HEK293 (cell line): Measurements from ENCODE around the gene ITGA3.

Source experiments
- CTCF ChIA-PET: fragments of 350-600 bp; formaldehyde crosslinking; extraction: SDS; loops from one replicate; lab custom pipeline; 2021; ENCODE audit warnings: antibody characterized with exemption; lab: Yijun Ruan, JAX
- POLR2A ChIA-PET: fragments of 300-600 bp; formaldehyde crosslinking; extraction: SDS; loops from one replicate; lab custom pipeline; 2020; ENCODE audit warnings: antibody characterized with exemption, inconsistent platforms; lab: Yijun Ruan, JAX
- H3K27ac ChIP-seq: fragments of 200-500 bp; sonication (Bioruptor generic); 2 replicates; pipeline ENCODE4 v1.5.1; 2014; ENCODE audit warnings: low read depth, low read length, control low read depth, inconsistent platforms; ENCODE audit errors: extremely low read depth
- H3K36me3 ChIP-seq, 2 experiments: fragments of 200-500 bp in 1 of 2; sonication (Bioruptor generic) in 1 of 2; 1 replicate in 1 of 2; 2 replicates in 1 of 2; pipeline ENCODE4 v1.5.1; 2014 to 2017; ENCODE audit warnings: inconsistent platforms in 2 of 2, low read length in 2 of 2; ENCODE audit not compliant: control insufficient read depth in 2 of 2, insufficient read depth in 1 of 2
- H3K4me1 ChIP-seq: fragments of 200-500 bp; sonication (Bioruptor generic); 2 replicates; pipeline ENCODE4 v1.5.1; 2014; ENCODE audit warnings: mild to moderate bottlenecking, low read length, inconsistent platforms; ENCODE audit not compliant: control insufficient read depth, insufficient read depth
- H3K4me3 ChIP-seq: 2 replicates; pipeline ENCODE4 v1.5.1; 2011; ENCODE audit warnings: low read depth, mild to moderate bottlenecking, control low read depth, low read length, moderate library complexity
- H3K9me3 ChIP-seq: fragments of 200-500 bp; sonication (Bioruptor generic); 2 replicates; pipeline ENCODE4 v1.5.1; 2014; ENCODE audit warnings: low read depth, low read length, inconsistent platforms; ENCODE audit not compliant: control insufficient read depth, insufficient read depth
- EGR2 ChIP-seq: fragments of 450-650 bp; formaldehyde crosslinking; IDR thresholded peaks from 2 replicates; pipeline ENCODE4 v1.5.1; 2016; ENCODE audit warnings: low read depth, missing biosample characterization, missing genetic modification characterization
- GLIS1 ChIP-seq: fragments of 450-650 bp; formaldehyde crosslinking; IDR thresholded peaks from 2 replicates; pipeline ENCODE4 v1.5.1; 2016; ENCODE audit warnings: missing biosample characterization, missing genetic modification characterization
- IKZF3 ChIP-seq: fragments of 450-650 bp; IDR thresholded peaks from 2 replicates; pipeline ENCODE4 v1.5.0; 2018; ENCODE audit warnings: missing biosample characterization, mild to moderate bottlenecking, missing genetic modification characterization, moderate library complexity
- KLF10 ChIP-seq: fragments of 450-650 bp; IDR thresholded peaks from 2 replicates; pipeline ENCODE4 v1.5.1; 2018; ENCODE audit warnings: missing biosample characterization, mild to moderate bottlenecking, missing genetic modification characterization
- KLF16 ChIP-seq: fragments of 450-650 bp; formaldehyde crosslinking; IDR thresholded peaks from 2 replicates; pipeline ENCODE4 v1.5.1; 2017; ENCODE audit warnings: missing biosample characterization, missing genetic modification characterization
- KLF7 ChIP-seq: fragments of 450-650 bp; formaldehyde crosslinking; IDR thresholded peaks from 2 replicates; pipeline ENCODE4 v1.5.1; 2016; ENCODE audit warnings: missing biosample characterization, missing genetic modification characterization, borderline replicate concordance
- ZEB2 ChIP-seq: fragments of 450-650 bp; formaldehyde crosslinking; IDR thresholded peaks from 2 replicates; pipeline ENCODE4 v1.5.1; 2016; ENCODE audit warnings: missing biosample characterization, missing genetic modification characterization
- ZFHX2 ChIP-seq: fragments of 450-650 bp; formaldehyde crosslinking; conservative IDR thresholded peaks from 2 replicates; pipeline ENCODE4 v1.5.1; 2016; ENCODE audit warnings: missing biosample characterization, missing genetic modification characterization
- ZNF112 ChIP-seq: fragments of 450-650 bp; formaldehyde crosslinking; IDR thresholded peaks from 2 replicates; pipeline ENCODE4 v1.5.0; 2017; ENCODE audit warnings: missing biosample characterization, missing genetic modification characterization
- ZNF175 ChIP-seq: fragments of 450-650 bp; formaldehyde crosslinking; IDR thresholded peaks from 2 replicates; pipeline ENCODE4 v1.5.1; 2016; ENCODE audit warnings: missing biosample characterization, missing genetic modification characterization
- ZNF221 ChIP-seq: fragments of 450-650 bp; formaldehyde crosslinking; IDR thresholded peaks from 2 replicates; pipeline ENCODE4 v1.5.1; 2017; ENCODE audit warnings: missing biosample characterization, missing genetic modification characterization, borderline replicate concordance
- ZNF600 ChIP-seq: fragments of 450-650 bp; formaldehyde crosslinking; IDR thresholded peaks from 2 replicates; pipeline ENCODE4 v1.5.1; 2016; ENCODE audit warnings: missing biosample characterization, missing genetic modification characterization
- ZNF660 ChIP-seq: fragments of 450-650 bp; IDR thresholded peaks from 2 replicates; pipeline ENCODE4 v1.5.1; 2018; ENCODE audit warnings: missing biosample characterization, mild to moderate bottlenecking, missing genetic modification characterization
- ZNF785 ChIP-seq: fragments of 450-650 bp; formaldehyde crosslinking; IDR thresholded peaks from 2 replicates; pipeline ENCODE4 v1.5.1; 2016; ENCODE audit warnings: missing biosample characterization, missing genetic modification characterization
- TF ChIP-seq, protein P1 (sequence below): fragments of 450-650 bp; formaldehyde crosslinking; IDR thresholded peaks from 2 replicates; pipeline ENCODE4 v1.5.1; 2016; ENCODE audit warnings: missing biosample characterization, missing genetic modification characterization
- TF ChIP-seq, protein P2 (sequence below): fragments of 450-650 bp; formaldehyde crosslinking; IDR thresholded peaks from 2 replicates; pipeline ENCODE4 v1.5.1; 2016; ENCODE audit warnings: missing biosample characterization, missing genetic modification characterization
- TF ChIP-seq, protein P3 (sequence below): fragments of 450-650 bp; formaldehyde crosslinking; IDR thresholded peaks from 2 replicates; pipeline ENCODE4 v1.5.1; 2016; ENCODE audit warnings: missing biosample characterization, missing genetic modification characterization
- TF ChIP-seq, protein P4 (sequence below): fragments of 450-650 bp; formaldehyde crosslinking; IDR thresholded peaks from 2 replicates; pipeline ENCODE4 v1.5.1; 2017; ENCODE audit warnings: missing biosample characterization, missing genetic modification characterization

ITGA3 gene

DNA sequence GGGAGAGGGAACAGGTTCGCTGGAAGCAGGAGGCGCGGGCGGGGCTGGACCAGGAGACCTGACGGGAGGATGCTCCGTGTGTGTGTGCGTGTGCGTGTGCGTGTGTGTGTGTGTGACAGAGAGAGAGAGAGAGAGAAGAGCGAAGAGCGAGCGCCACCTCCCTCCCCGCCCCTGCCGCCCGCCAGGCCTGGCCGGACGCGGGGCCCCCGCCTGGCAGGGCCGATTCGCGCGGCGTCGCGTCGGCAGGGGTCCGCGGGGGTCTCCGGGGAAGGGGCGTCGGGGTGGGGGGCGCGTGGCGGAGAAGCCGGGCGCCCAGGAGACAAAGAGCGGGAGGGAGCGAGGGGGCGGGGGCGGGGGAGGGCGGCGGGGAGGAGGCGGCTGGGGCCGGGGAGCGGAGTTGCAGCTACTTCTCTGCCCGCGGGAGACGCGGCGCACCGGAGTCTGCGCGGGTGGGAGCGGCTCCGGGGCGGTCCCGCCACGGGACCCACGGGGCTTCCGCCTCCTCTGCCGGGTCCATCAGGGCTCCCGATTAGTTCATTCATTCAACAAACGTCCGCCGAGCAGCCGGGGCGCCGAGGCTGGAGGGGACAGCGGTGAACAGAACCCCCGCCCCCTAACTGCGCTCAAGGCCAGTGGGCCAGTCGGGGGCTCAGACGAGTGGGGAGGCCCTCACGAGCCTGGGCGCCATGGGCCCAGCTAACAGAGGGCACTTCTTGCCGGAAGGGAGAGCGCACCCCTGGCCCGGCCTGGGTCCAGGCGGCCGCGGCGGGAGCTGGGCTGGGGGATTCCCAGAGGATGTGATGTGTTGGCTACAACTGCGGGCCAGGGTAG, 74.0 kb downstream of the ITGA3 start, which contains the start of gene SAMD14 (continued):
- TF ChIP-seq, protein P1, sequence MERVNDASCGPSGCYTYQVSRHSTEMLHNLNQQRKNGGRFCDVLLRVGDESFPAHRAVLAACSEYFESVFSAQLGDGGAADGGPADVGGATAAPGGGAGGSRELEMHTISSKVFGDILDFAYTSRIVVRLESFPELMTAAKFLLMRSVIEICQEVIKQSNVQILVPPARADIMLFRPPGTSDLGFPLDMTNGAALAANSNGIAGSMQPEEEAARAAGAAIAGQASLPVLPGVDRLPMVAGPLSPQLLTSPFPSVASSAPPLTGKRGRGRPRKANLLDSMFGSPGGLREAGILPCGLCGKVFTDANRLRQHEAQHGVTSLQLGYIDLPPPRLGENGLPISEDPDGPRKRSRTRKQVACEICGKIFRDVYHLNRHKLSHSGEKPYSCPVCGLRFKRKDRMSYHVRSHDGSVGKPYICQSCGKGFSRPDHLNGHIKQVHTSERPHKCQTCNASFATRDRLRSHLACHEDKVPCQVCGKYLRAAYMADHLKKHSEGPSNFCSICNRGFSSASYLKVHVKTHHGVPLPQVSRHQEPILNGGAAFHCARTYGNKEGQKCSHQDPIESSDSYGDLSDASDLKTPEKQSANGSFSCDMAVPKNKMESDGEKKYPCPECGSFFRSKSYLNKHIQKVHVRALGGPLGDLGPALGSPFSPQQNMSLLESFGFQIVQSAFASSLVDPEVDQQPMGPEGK (tag by site-specific recombination), result peak; percentile 69
- TF ChIP-seq, protein P2, sequence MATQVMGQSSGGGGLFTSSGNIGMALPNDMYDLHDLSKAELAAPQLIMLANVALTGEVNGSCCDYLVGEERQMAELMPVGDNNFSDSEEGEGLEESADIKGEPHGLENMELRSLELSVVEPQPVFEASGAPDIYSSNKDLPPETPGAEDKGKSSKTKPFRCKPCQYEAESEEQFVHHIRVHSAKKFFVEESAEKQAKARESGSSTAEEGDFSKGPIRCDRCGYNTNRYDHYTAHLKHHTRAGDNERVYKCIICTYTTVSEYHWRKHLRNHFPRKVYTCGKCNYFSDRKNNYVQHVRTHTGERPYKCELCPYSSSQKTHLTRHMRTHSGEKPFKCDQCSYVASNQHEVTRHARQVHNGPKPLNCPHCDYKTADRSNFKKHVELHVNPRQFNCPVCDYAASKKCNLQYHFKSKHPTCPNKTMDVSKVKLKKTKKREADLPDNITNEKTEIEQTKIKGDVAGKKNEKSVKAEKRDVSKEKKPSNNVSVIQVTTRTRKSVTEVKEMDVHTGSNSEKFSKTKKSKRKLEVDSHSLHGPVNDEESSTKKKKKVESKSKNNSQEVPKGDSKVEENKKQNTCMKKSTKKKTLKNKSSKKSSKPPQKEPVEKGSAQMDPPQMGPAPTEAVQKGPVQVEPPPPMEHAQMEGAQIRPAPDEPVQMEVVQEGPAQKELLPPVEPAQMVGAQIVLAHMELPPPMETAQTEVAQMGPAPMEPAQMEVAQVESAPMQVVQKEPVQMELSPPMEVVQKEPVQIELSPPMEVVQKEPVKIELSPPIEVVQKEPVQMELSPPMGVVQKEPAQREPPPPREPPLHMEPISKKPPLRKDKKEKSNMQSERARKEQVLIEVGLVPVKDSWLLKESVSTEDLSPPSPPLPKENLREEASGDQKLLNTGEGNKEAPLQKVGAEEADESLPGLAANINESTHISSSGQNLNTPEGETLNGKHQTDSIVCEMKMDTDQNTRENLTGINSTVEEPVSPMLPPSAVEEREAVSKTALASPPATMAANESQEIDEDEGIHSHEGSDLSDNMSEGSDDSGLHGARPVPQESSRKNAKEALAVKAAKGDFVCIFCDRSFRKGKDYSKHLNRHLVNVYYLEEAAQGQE (tag by site-specific recombination), result no peak
- TF ChIP-seq ZNF221 (no peak), KLF10 (tag by site-specific recombination) (no peak), ZNF785 (tag by site-specific recombination) (peak; percentile 83; the same call in 1 of the 2 replicates), ZNF175 (tag by site-specific recombination) (no peak), ZNF660 (tag by site-specific recombination) (no peak), GLIS1 (0 out of 2 replicates have a peak, but pooled peaks have one; percentile 14), KLF7 (tag by site-specific recombination) (0 out of 2 replicates have a peak, but pooled peaks have one; percentile 30), IKZF3 (tag by site-specific recombination) (no peak)
- TF ChIP-seq, protein P3, sequence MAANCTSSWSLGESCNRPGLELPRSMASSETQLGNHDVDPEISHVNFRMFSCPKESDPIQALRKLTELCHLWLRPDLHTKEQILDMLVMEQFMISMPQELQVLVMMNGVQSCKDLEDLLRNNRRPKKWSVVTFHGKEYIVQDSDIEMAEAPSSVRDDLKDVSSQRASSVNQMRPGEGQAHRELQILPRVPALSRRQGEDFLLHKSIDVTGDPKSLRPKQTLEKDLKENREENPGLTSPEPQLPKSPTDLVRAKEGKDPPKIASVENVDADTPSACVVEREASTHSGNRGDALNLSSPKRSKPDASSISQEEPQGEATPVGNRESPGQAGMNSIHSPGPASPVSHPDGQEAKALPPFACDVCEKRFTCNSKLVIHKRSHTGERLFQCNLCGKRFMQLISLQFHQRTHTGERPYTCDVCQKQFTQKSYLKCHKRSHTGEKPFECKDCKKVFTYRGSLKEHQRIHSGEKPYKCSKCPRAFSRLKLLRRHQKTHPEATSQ (tag by site-specific recombination), result no peak

DNA sequence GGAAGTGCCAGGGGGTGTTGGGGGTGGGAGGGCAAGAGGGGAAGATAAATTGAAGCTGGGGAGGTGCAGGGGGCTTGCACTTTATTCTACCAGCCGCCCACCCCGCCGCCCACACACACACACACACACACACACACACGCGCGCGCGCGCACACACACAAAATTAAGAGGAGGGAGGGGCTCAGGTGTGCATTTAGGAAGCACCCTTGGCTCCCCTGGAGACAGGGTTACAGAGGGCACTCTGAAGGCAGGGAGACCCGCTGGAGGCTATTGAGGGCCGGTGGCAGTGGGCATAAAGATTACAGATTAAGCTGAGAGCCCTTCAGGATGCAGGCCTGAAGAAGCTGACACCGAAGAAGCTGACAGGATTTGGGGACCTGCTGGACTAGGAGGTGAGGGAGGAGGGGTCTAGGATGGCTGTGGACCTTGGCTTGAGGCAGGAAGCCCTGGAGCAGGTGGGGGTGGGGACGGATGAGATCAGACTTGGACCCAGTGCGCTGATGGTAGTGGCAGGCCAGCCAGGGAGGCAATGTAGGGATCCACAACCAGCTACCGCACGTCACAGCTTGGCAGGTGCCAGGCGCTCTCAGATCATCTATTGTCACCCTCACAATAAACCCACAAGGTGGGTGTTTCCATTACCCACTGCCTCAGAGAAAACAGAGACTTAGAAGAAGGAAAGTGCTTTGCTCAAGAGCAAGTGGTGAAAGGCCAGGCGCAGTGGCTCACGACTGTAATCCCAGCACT, 74.8 kb downstream of the ITGA3 start:
- no peak overlapping the region for H3K27ac ChIP-seq
- no peak overlapping the region for H3K4me3 ChIP-seq
- POLR2A ChIA-PET, result interaction anchor here (0.5 to 1.7 kb wide), 8 partner anchors 8 to 69 kb away, joined by 3 to 9 read pairs (median 6); no protein-coding TSS in a partner anchor
- H3K4me1 ChIP-seq, result no peaks in the 10 kb centered on the region
- H3K36me3 ChIP-seq, result peaks cover 0 to 25% of the 10 kb centered on the region in 2 experiments; a peak in 1 of 3 replicates
- H3K9me3 ChIP-seq, result no peaks in the 10 kb centered on the region
- CTCF ChIA-PET, result interaction anchor here (0.6 to 3.1 kb wide), 9 partner anchors 9 to 69 kb away, joined by 4 to 23 read pairs (median 4); no protein-coding TSS in a partner anchor
- no peak for TF ChIP-seq ZNF112
- TF ChIP-seq ZFHX2 (tag by site-specific recombination), result peak; percentile 85
- peak; percentile 78 for TF ChIP-seq EGR2
- TF ChIP-seq, protein P4, sequence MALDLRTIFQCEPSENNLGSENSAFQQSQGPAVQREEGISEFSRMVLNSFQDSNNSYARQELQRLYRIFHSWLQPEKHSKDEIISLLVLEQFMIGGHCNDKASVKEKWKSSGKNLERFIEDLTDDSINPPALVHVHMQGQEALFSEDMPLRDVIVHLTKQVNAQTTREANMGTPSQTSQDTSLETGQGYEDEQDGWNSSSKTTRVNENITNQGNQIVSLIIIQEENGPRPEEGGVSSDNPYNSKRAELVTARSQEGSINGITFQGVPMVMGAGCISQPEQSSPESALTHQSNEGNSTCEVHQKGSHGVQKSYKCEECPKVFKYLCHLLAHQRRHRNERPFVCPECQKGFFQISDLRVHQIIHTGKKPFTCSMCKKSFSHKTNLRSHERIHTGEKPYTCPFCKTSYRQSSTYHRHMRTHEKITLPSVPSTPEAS, result peak; percentile 85
- 0 out of 2 replicates have a peak, but pooled peaks have one; percentile 10 for TF ChIP-seq ZEB2 (tag by site-specific recombination)
- TF ChIP-seq, protein P1 (tag by site-specific recombination), result peak; percentile 24; the same call in 1 of the 2 replicates
- TF ChIP-seq ZNF600, result peak; percentile 58
- no peak for TF ChIP-seq KLF16 (tag by site-specific recombination)
